ENCODE results near the gene HLA-DOA.

The HLA-DOA gene

GRCh38 chr6:33028220-33028849 lies 18.9 kb upstream of the HLA-DOA start:
- no peaks in the 10 kb centered on the region for H3K79me2 ChIP-seq (ENCODE audit: low read length)
- TF ChIP-seq EZH2phosphoT487 (IDR thresholded peaks at IDR 0.05; ENCODE audit: low read depth): no peak
- no peak for TF ChIP-seq CTCF (IDR thresholded peaks at IDR 0.05; ENCODE audit: low read depth, low read length)
- no peaks in the 10 kb centered on the region for H4K20me1 ChIP-seq (ENCODE audit: insufficient read depth, low read length)
- peaks cover 41% of the 10 kb centered on the region for H3K4me1 ChIP-seq (ENCODE audit: low read length)
- peak overlapping the region; percentile 93 for H3K4me2 ChIP-seq (ENCODE audit: low read length)
- H3K27me3 ChIP-seq (ENCODE audit: low read depth, low read length): no peaks in the 10 kb centered on the region
- peak overlapping the region; percentile 16 for H3K4me3 ChIP-seq (ENCODE audit: low read length)
- 0 out of 2 replicates have a peak, but pooled peaks cover 4% of the 10 kb centered on the region for H3K9me3 ChIP-seq (ENCODE audit: insufficient read depth, low read length)
- H3K9ac ChIP-seq (ENCODE audit: low read length): peak overlapping the region; percentile 81
- peak overlapping the region; percentile 97 for H3K27ac ChIP-seq (ENCODE audit: low read length)
- H3K36me3 ChIP-seq (replicated peaks; ENCODE audit: low read depth, low read length): no peaks in the 10 kb centered on the region
- no peak overlapping the region for H2AFZ ChIP-seq (ENCODE audit: low read depth, low read length)

GRCh38 chr6:33024521-33024920 lies 15.1 kb upstream of the HLA-DOA start:
- Histone ChIP-seq H2AFZ (ENCODE audit: low read depth, low read length) (no peak overlapping the region), H4K20me1 (ENCODE audit: insufficient read depth, low read length) (no peaks in the 10 kb centered on the region), H3K36me3 (replicated peaks; ENCODE audit: low read depth, low read length) (no peaks in the 10 kb centered on the region), H3K79me2 (ENCODE audit: low read length) (no peaks in the 10 kb centered on the region), H3K4me2 (ENCODE audit: low read length) (no peak overlapping the region), H3K27me3 (ENCODE audit: low read depth, low read length) (no peaks in the 10 kb centered on the region), H3K9me3 (ENCODE audit: insufficient read depth, low read length) (0 out of 2 replicates have a peak, but pooled peaks cover 4% of the 10 kb centered on the region), H3K4me3 (ENCODE audit: low read length) (no peak overlapping the region), H3K4me1 (ENCODE audit: low read length) (peaks cover 35% of the 10 kb centered on the region), H3K27ac (ENCODE audit: low read length) (no peak overlapping the region), H3K9ac (ENCODE audit: low read length) (no peak overlapping the region)
- no peak for TF ChIP-seq CTCF (IDR thresholded peaks at IDR 0.05; ENCODE audit: low read depth, low read length)
- TF ChIP-seq EZH2phosphoT487 (IDR thresholded peaks at IDR 0.05; ENCODE audit: low read depth): no peak

- no peak overlapping the region for H3K4me3 ChIP-seq (ENCODE audit: low read length)
- no peaks in the 10 kb centered on the region for H3K36me3 ChIP-seq (replicated peaks; ENCODE audit: low read depth, low read length)
- H3K4me1 ChIP-seq (ENCODE audit: low read length): peaks cover 34% of the 10 kb centered on the region
- H4K20me1 ChIP-seq (ENCODE audit: insufficient read depth, low read length): no peaks in the 10 kb centered on the region
- H3K27ac ChIP-seq (ENCODE audit: low read length): no peak overlapping the region
- H3K9ac ChIP-seq (ENCODE audit: low read length): no peak overlapping the region
- TF ChIP-seq CTCF (IDR thresholded peaks at IDR 0.05; ENCODE audit: low read depth, low read length) (no peak), EZH2phosphoT487 (IDR thresholded peaks at IDR 0.05; ENCODE audit: low read depth) (no peak)
- no peaks in the 10 kb centered on the region for H3K27me3 ChIP-seq (ENCODE audit: low read depth, low read length)
- no peak overlapping the region for H3K4me2 ChIP-seq (ENCODE audit: low read length)
- H3K79me2 ChIP-seq (ENCODE audit: low read length): no peaks in the 10 kb centered on the region
- 0 out of 2 replicates have a peak, but pooled peaks cover 4% of the 10 kb centered on the region for H3K9me3 ChIP-seq (ENCODE audit: insufficient read depth, low read length)
- H2AFZ ChIP-seq (ENCODE audit: low read depth, low read length): no peak overlapping the region
Measured at GRCh38 chr6:33023536-33023935, 14.1 kb upstream of the HLA-DOA start.

- Histone ChIP-seq H3K27ac (ENCODE audit: low read length) (no peak overlapping the region), H3K27me3 (ENCODE audit: low read depth, low read length) (no peaks in the 10 kb centered on the region), H4K20me1 (ENCODE audit: insufficient read depth, low read length) (no peaks in the 10 kb centered on the region)
Measured at GRCh38 chr6:33021917-33022316, 12.5 kb upstream of the HLA-DOA start.

More at GRCh38 chr6:33021917-33022316, 12.5 kb upstream of the HLA-DOA start:
- Histone ChIP-seq H3K9ac (ENCODE audit: low read length) (no peak overlapping the region), H3K79me2 (ENCODE audit: low read length) (no peaks in the 10 kb centered on the region), H3K4me3 (ENCODE audit: low read length) (no peak overlapping the region), H3K36me3 (replicated peaks; ENCODE audit: low read depth, low read length) (no peaks in the 10 kb centered on the region), H3K4me1 (ENCODE audit: low read length) (peaks cover 38% of the 10 kb centered on the region), H3K4me2 (ENCODE audit: low read length) (no peak overlapping the region), H2AFZ (ENCODE audit: low read depth, low read length) (no peak overlapping the region), H3K9me3 (ENCODE audit: insufficient read depth, low read length) (0 out of 2 replicates have a peak, but pooled peaks cover 4% of the 10 kb centered on the region)
- TF ChIP-seq CTCF (IDR thresholded peaks at IDR 0.05; ENCODE audit: low read depth, low read length) (no peak), EZH2phosphoT487 (IDR thresholded peaks at IDR 0.05; ENCODE audit: low read depth) (no peak)
